Measurements from ENCODE around the gene FCAMR.
A peak's percentile ranks its signal among the peaks of the same experiment; 100 is the strongest.

The FCAMR gene

DNA sequence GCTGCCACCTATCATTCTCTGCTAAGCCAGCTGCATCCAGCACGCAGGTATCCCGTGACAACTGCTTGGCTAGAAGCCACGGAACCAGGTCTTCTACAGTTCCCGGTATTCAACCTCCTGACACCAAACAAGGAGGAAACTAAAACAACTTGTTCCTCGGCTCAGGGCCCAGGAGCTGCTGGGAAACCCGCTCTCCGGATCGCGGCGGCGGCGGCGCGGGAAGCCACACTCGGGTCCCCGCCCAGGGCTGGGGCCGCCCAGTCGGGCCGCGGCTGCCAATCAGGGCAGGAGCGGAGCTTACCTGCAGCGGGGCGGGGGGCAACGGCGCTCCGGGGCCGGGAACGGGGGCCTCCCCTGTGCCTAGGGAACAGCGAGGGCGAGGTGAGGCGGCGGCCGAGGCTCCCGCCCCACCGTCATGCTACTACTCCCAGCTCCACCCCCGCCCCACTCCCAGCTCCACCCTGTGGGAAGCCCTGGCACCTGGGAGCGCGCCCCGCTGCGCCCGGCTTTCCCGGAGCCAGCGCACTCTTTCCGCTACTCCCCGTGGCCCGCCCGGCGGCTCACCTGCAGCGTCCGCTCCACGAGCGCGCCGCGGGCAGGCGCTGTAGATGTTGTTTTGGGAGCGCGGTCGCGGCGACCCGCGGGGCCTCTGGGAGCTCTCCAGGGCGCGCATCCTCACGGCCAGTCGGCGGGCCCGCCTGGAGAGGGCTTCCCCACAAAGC, 60.9 kb downstream of the FCAMR start:
- peak; percentile 52 for DNase-seq (ENCODE audit: low spot score)

GRCh38 chr1:206908038-206908437, 62.2 kb downstream of the FCAMR start:
- no peak for DNase-seq (ENCODE audit: low spot score)
